B cell (primary cell): ENCODE data around the gene CCDC39.

Source experiments
- CTCF ChIP-seq: fragments of 200-600 bp; IDR thresholded peaks from one replicate; pipeline ENCODE4 v1.8.0; 2022; ENCODE audit warnings: antibody characterized with exemption, mild to moderate bottlenecking
- EZH2 ChIP-seq: IDR thresholded peaks from 2 replicates; pipeline ENCODE4 v1.6.1; 2012; ENCODE audit warnings: borderline replicate concordance, low read depth, mild to moderate bottlenecking, moderate library complexity, low read length; ENCODE audit not compliant: insufficient read depth, poor library complexity, severe bottlenecking

- TF ChIP-seq CTCF: no peak
- TF ChIP-seq EZH2: no peak
Measured at GRCh38 chr3:180575571-180575970, 103.7 kb downstream of the CCDC39 start.
